SK-N-SH treated with all-trans-retinoic acid at 6 μM for 48 hours (cell line): ENCODE results near the gene MED26.

ENCODE experiments used
- ATAC-seq: fragments of 200-7000 bp; cut with Tn5 transposase; 3 replicates; pipeline ENCODE4 v1.9.1; 2020; ENCODE audit warnings: mild to moderate bottlenecking, moderate library complexity
- ARNTL ChIP-seq: fragments of 450-650 bp; formaldehyde crosslinking; IDR thresholded peaks from 2 replicates; pipeline ENCODE4 v1.5.0; 2020; ENCODE audit warnings: low read depth, mild to moderate bottlenecking, moderate library complexity, borderline replicate concordance
- BACH2 ChIP-seq: fragments of 250-450 bp; sonication (Bioruptor Pico); IDR thresholded peaks from 2 replicates; pipeline ENCODE4 v1.9.0; 2021; ENCODE audit warnings: mild to moderate bottlenecking, borderline replicate concordance
- CSDC2 ChIP-seq: fragments of 250-450 bp; sonication (Bioruptor Pico); IDR thresholded peaks from 2 replicates; pipeline ENCODE4 v1.5.0; 2020; ENCODE audit warnings: mild to moderate bottlenecking, moderate library complexity
- ESRRG ChIP-seq: fragments of 250-450 bp; sonication (Bioruptor Pico); IDR thresholded peaks from 2 replicates; pipeline ENCODE4 v1.6.1; 2021; ENCODE audit warnings: mild to moderate bottlenecking
- GLIS3 ChIP-seq: fragments of 250-450 bp; sonication (Bioruptor Pico); IDR thresholded peaks from 2 replicates; pipeline ENCODE4 v1.5.0; 2020; ENCODE audit warnings: mild to moderate bottlenecking, moderate library complexity
- ISL1 ChIP-seq: fragments of 250-450 bp; sonication (Bioruptor Pico); IDR thresholded peaks from 2 replicates; pipeline ENCODE4 v2.1.2; 2022; ENCODE audit warnings: mild to moderate bottlenecking, moderate library complexity
- OSR1 ChIP-seq: fragments of 250-450 bp; sonication (Bioruptor Pico); IDR thresholded peaks from 2 replicates; pipeline ENCODE4 v1.8.0; 2022; ENCODE audit warnings: moderate library complexity, mild to moderate bottlenecking, inconsistent platforms
- PPARA ChIP-seq: fragments of 250-450 bp; sonication (Bioruptor Pico); IDR thresholded peaks from 2 replicates; pipeline ENCODE4 v1.5.0; 2020; ENCODE audit warnings: mild to moderate bottlenecking, borderline replicate concordance
- RARB ChIP-seq: fragments of 250-450 bp; sonication (Bioruptor Pico); IDR thresholded peaks from 2 replicates; pipeline ENCODE4 v1.8.0; 2021; ENCODE audit warnings: mild to moderate bottlenecking, moderate library complexity
- SNAI2 ChIP-seq: fragments of 250-450 bp; sonication (Bioruptor Pico); IDR thresholded peaks from 2 replicates; pipeline ENCODE4 v1.5.0; 2020; ENCODE audit warnings: mild to moderate bottlenecking, moderate library complexity
- TCF4 ChIP-seq: fragments of 250-450 bp; sonication (Bioruptor Pico); IDR thresholded peaks from 2 replicates; pipeline ENCODE4 v1.8.0; 2021; ENCODE audit warnings: mild to moderate bottlenecking, moderate library complexity, borderline replicate concordance
- ZC3H10 ChIP-seq: fragments of 250-450 bp; sonication (Bioruptor Pico); IDR thresholded peaks from 2 replicates; pipeline ENCODE4 v1.5.1; 2021; ENCODE audit warnings: mild to moderate bottlenecking, moderate library complexity
- ZNF565 ChIP-seq: fragments of 450-650 bp; formaldehyde crosslinking; conservative IDR thresholded peaks from 2 replicates; pipeline ENCODE4 v1.5.0; 2020; ENCODE audit warnings: low read depth, mild to moderate bottlenecking, moderate library complexity
- ZNF70 ChIP-seq: fragments of 450-650 bp; formaldehyde crosslinking; IDR thresholded peaks from 2 replicates; pipeline ENCODE4 v1.5.0; 2020; ENCODE audit warnings: mild to moderate bottlenecking, moderate library complexity
- ZNF8 ChIP-seq: fragments of 450-650 bp; formaldehyde crosslinking; IDR thresholded peaks from 2 replicates; pipeline ENCODE4 v1.5.0; 2020; ENCODE audit warnings: mild to moderate bottlenecking, moderate library complexity
- TF ChIP-seq, protein P1 (sequence below): fragments of 250-450 bp; sonication (Bioruptor Pico); IDR thresholded peaks from 2 replicates; pipeline ENCODE4 v1.8.0; 2021; ENCODE audit warnings: low read depth, mild to moderate bottlenecking, moderate library complexity, borderline replicate concordance
- TF ChIP-seq, protein P2 (sequence below): fragments of 250-450 bp; sonication (Bioruptor Pico); IDR thresholded peaks from 2 replicates; pipeline ENCODE4 v1.5.0; 2020; ENCODE audit warnings: mild to moderate bottlenecking, moderate library complexity
- TF ChIP-seq, protein P3 (sequence below): fragments of 250-450 bp; sonication (Bioruptor Pico); IDR thresholded peaks from 2 replicates; pipeline ENCODE4 v1.5.1; 2020; ENCODE audit warnings: low read depth, mild to moderate bottlenecking, moderate library complexity
- TF ChIP-seq, protein P4 (sequence below): fragments of 250-450 bp; sonication (Bioruptor Pico); IDR thresholded peaks from 2 replicates; pipeline ENCODE4 v1.8.0; 2020; ENCODE audit warnings: mild to moderate bottlenecking, moderate library complexity, borderline replicate concordance
- TF ChIP-seq, protein P5 (sequence below): fragments of 250-450 bp; sonication (Bioruptor Pico); IDR thresholded peaks from 2 replicates; pipeline ENCODE4 v1.5.1; 2021; ENCODE audit warnings: mild to moderate bottlenecking, moderate library complexity

Gene MED26

DNA sequence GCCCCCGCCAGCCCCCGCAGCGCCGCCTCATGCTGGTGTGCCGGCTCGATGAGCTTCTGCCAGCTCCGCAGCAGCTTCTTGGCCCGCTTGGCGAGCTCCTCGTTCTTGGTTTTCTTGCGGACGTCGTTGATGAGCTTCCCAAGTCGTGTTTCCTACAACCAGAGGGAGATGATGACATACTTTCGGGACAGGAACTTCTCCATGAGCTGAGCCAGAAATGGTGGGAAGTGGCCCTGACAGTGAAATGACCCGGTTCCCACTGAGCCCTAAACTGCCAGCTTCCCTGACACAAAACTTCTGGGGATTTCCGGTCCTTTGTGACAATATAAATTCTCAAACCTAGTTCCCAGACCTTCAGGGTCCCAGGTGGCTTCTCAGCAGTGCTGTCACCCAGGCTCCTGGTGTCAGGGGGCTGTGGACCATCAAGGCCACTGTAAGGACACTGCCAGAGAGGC is 50.4 kb downstream of the MED26 start:
- no peak for ATAC-seq
- TF ChIP-seq GLIS3 (CRISPR knock-in tag): no peak
- no peak for TF ChIP-seq ZNF70
- no peak for TF ChIP-seq CSDC2
- no peak for TF ChIP-seq RARB (CRISPR knock-in tag)
- no peak for TF ChIP-seq OSR1 (CRISPR knock-in tag)
- TF ChIP-seq ZNF8: no peak
- TF ChIP-seq TCF4 (CRISPR knock-in tag): no peak
- TF ChIP-seq, protein P1, sequence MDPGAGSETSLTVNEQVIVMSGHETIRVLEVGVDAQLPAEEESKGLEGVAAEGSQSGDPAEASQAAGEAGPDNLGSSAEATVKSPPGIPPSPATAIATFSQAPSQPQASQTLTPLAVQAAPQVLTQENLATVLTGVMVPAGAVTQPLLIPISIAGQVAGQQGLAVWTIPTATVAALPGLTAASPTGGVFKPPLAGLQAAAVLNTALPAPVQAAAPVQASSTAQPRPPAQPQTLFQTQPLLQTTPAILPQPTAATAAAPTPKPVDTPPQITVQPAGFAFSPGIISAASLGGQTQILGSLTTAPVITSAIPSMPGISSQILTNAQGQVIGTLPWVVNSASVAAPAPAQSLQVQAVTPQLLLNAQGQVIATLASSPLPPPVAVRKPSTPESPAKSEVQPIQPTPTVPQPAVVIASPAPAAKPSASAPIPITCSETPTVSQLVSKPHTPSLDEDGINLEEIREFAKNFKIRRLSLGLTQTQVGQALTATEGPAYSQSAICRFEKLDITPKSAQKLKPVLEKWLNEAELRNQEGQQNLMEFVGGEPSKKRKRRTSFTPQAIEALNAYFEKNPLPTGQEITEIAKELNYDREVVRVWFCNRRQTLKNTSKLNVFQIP: no peak
- no peak for TF ChIP-seq SNAI2
- TF ChIP-seq ISL1: no peak
- no peak for TF ChIP-seq ZNF565 (CRISPR knock-in tag)
- TF ChIP-seq, protein P2, sequence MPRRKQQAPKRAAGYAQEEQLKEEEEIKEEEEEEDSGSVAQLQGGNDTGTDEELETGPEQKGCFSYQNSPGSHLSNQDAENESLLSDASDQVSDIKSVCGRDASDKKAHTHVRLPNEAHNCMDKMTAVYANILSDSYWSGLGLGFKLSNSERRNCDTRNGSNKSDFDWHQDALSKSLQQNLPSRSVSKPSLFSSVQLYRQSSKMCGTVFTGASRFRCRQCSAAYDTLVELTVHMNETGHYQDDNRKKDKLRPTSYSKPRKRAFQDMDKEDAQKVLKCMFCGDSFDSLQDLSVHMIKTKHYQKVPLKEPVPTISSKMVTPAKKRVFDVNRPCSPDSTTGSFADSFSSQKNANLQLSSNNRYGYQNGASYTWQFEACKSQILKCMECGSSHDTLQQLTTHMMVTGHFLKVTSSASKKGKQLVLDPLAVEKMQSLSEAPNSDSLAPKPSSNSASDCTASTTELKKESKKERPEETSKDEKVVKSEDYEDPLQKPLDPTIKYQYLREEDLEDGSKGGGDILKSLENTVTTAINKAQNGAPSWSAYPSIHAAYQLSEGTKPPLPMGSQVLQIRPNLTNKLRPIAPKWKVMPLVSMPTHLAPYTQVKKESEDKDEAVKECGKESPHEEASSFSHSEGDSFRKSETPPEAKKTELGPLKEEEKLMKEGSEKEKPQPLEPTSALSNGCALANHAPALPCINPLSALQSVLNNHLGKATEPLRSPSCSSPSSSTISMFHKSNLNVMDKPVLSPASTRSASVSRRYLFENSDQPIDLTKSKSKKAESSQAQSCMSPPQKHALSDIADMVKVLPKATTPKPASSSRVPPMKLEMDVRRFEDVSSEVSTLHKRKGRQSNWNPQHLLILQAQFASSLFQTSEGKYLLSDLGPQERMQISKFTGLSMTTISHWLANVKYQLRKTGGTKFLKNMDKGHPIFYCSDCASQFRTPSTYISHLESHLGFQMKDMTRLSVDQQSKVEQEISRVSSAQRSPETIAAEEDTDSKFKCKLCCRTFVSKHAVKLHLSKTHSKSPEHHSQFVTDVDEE (CRISPR knock-in tag): no peak
- no peak for TF ChIP-seq BACH2 (CRISPR knock-in tag)
- TF ChIP-seq, protein P3, sequence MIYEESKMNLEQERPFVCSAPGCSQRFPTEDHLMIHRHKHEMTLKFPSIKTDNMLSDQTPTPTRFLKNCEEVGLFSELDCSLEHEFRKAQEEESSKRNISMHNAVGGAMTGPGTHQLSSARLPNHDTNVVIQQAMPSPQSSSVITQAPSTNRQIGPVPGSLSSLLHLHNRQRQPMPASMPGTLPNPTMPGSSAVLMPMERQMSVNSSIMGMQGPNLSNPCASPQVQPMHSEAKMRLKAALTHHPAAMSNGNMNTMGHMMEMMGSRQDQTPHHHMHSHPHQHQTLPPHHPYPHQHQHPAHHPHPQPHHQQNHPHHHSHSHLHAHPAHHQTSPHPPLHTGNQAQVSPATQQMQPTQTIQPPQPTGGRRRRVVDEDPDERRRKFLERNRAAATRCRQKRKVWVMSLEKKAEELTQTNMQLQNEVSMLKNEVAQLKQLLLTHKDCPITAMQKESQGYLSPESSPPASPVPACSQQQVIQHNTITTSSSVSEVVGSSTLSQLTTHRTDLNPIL: no peak
- TF ChIP-seq ZC3H10: no peak
- no peak for TF ChIP-seq PPARA
- TF ChIP-seq ARNTL (CRISPR knock-in tag): no peak

DNA sequence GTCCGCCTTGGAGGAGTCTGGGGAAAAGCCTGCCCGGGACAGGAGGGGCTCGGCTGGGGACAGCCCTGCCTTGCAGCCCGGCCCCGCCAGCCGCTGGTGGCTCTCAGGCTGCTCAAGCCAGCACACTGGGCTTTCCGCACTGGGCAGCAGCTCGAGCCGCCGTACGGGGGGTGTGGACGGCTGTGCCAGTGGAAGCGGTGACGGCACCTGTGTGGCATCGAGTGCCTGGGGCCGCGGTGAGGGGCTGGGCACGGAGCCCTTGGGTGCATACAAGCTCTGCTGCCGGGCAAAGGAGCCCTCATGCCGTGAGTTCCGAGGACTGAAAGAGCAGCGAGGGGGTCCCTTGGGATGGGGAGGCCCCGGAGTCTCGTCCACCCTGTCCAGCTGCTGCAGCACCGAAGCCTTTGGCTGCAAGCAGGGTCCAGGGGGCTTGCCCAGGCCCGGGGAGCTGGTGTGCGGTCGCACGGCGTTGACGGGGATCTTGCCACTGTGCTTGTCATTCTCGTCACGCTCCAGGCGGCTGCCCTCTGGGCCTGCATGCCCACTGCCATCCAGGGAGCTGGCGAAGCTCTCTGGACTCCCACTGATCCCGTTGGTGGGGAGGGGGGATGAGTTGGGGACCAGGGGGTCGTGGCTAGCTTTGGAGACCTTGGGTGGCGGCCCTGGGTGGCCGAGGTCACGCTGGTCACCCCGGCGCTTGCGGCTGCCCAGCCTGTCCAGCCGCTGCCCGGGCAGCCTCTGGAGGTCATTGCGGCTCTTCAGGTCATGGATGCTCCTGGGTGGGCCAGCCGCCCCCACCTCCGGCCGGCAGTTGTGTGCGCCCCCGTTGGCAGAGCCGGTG is 51.1 kb downstream of the MED26 start:
- ATAC-seq: no peak
- TF ChIP-seq ZC3H10: no peak
- TF ChIP-seq PPARA: no peak
- TF ChIP-seq SNAI2: no peak
- TF ChIP-seq, protein P3: no peak
- TF ChIP-seq, protein P4, sequence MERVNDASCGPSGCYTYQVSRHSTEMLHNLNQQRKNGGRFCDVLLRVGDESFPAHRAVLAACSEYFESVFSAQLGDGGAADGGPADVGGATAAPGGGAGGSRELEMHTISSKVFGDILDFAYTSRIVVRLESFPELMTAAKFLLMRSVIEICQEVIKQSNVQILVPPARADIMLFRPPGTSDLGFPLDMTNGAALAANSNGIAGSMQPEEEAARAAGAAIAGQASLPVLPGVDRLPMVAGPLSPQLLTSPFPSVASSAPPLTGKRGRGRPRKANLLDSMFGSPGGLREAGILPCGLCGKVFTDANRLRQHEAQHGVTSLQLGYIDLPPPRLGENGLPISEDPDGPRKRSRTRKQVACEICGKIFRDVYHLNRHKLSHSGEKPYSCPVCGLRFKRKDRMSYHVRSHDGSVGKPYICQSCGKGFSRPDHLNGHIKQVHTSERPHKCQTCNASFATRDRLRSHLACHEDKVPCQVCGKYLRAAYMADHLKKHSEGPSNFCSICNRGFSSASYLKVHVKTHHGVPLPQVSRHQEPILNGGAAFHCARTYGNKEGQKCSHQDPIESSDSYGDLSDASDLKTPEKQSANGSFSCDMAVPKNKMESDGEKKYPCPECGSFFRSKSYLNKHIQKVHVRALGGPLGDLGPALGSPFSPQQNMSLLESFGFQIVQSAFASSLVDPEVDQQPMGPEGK (CRISPR knock-in tag): no peak
- no peak for TF ChIP-seq ARNTL (CRISPR knock-in tag)

DNA sequence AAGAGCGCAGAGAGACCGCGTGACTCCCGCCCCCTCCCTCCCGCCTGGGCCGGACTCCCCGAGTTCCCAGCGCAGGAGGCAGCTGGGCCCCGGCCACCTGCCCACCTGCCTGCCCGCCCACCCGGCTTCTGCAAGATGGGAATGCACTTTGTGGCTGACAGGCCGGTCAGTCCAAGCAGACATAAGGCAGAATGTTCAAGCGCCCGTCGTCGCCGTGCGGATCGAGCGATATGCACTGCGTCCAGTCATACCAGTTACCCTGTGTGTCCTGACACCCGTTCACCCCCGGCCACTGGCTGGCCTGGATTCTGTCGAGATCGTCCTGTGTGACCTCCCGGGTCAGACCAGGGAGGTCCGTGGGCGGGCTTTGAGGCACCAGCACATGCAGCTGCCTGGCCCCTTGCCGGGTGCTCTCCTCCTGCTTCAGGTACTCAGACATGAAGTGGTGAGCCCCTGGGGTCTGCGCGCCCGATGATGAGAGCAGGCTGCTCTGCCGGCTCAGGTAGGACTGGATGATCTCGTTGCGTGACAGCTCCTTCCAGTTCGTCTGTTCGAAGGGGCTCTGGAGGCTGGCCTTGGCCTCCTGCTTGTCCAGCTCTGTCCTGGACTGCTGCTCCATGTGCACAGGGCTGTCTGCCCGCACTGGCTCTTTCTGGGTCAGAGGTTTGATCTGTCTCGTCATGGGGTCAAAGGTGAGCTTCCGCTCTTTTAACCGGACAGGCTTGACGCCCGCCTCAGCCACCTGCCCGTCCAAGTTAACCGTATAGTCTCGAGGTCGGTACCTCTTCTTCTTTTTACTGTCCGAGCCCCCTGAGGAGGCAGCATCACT is 51.9 kb downstream of the MED26 start:
- TF ChIP-seq SNAI2 (no peak), ISL1 (no peak), CSDC2 (no peak), RARB (CRISPR knock-in tag) (no peak), OSR1 (CRISPR knock-in tag) (no peak), PPARA (no peak), ZC3H10 (no peak), ESRRG (CRISPR knock-in tag) (no peak), ARNTL (CRISPR knock-in tag) (no peak)
- TF ChIP-seq, protein P5, sequence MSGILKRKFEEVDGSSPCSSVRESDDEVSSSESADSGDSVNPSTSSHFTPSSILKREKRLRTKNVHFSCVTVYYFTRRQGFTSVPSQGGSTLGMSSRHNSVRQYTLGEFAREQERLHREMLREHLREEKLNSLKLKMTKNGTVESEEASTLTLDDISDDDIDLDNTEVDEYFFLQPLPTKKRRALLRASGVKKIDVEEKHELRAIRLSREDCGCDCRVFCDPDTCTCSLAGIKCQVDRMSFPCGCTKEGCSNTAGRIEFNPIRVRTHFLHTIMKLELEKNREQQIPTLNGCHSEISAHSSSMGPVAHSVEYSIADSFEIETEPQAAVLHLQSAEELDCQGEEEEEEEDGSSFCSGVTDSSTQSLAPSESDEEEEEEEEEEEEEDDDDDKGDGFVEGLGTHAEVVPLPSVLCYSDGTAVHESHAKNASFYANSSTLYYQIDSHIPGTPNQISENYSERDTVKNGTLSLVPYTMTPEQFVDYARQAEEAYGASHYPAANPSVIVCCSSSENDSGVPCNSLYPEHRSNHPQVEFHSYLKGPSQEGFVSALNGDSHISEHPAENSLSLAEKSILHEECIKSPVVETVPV (CRISPR knock-in tag): no peak
- TF ChIP-seq, protein P4 (CRISPR knock-in tag): no peak
- ATAC-seq: no peak
